GM19452 (cell line): ENCODE measurements around the gene NIPAL3.
A peak's percentile ranks its signal among the peaks of the same experiment; 100 is the strongest.
"Not testable (repeated sequence)": the region's sequence is repeated elsewhere in the genome, so short reads cannot be mapped to it uniquely, and the experiment has no call there.

Source experiments
- ATAC-seq: cut with Tn5 transposase; IDR thresholded peaks from one replicate; pipeline ENCODE4 v1.9.1; 2021; ENCODE audit not compliant: unreplicated experiment

Gene NIPAL3

GRCh38 chr1:24455272-24455671 is 39.7 kb downstream of the NIPAL3 start:
- no peak for ATAC-seq

- ATAC-seq = no peak
Measured at GRCh38 chr1:24457866-24458265, 42.3 kb downstream of the NIPAL3 start.

- no peak for ATAC-seq
Measured at GRCh38 chr1:24459551-24460266, 44.1 kb downstream of the NIPAL3 start.

GRCh38 chr1:24462128-24462527 is 46.5 kb downstream of the NIPAL3 start:
- ATAC-seq = not testable (repeated sequence)

GRCh38 chr1:24463776-24464735 is 48.5 kb downstream of the NIPAL3 start:
- no peak for ATAC-seq

- no peak for ATAC-seq
Measured at GRCh38 chr1:24465099-24465498, 49.5 kb downstream of the NIPAL3 start.

GRCh38 chr1:24465638-24466037 is 50.0 kb downstream of the NIPAL3 start:
- ATAC-seq = no peak

GRCh38 chr1:24468685-24469316 is 53.2 kb downstream of the NIPAL3 start:
- ATAC-seq = no peak

- no peak for ATAC-seq
Measured at GRCh38 chr1:24470592-24470991, 55.0 kb downstream of the NIPAL3 start.

- ATAC-seq = no peak
Measured at GRCh38 chr1:24472527-24473251, 57.1 kb downstream of the NIPAL3 start.

GRCh38 chr1:24474193-24474592 is 58.6 kb downstream of the NIPAL3 start:
- ATAC-seq = no peak

GRCh38 chr1:24475700-24476099 is 60.1 kb downstream of the NIPAL3 start:
- no peak for ATAC-seq

- no peak for ATAC-seq
Measured at GRCh38 chr1:24476571-24476970, 61.0 kb downstream of the NIPAL3 start.

- ATAC-seq = no peak
Measured at GRCh38 chr1:24477309-24477708, 61.7 kb downstream of the NIPAL3 start.

- ATAC-seq = peak; percentile 64
Measured at GRCh38 chr1:24481101-24481500, 65.5 kb downstream of the NIPAL3 start.

GRCh38 chr1:24481843-24482610 is 66.4 kb downstream of the NIPAL3 start:
- no peak for ATAC-seq

- no peak for ATAC-seq
Measured at GRCh38 chr1:24483441-24483840, 67.8 kb downstream of the NIPAL3 start.

- no peak for ATAC-seq
Measured at GRCh38 chr1:24484199-24484598, 68.6 kb downstream of the NIPAL3 start.

GRCh38 chr1:24486331-24487065 is 70.9 kb downstream of the NIPAL3 start:
- ATAC-seq = no peak
